Kasumi-1 (cell line): ENCODE measurements around the gene HTRA2.

Experiments used
- DNase-seq, 2 experiments: peaks; one replicate each; lab custom pipeline; 2025; lab: John Stamatoyannopoulos, UW

The HTRA2 gene

GRCh38 chr2:74542978-74543377, 13.2 kb downstream of the HTRA2 start:
- DNase-seq: no peak

GRCh38 chr2:74544634-74545033, 14.9 kb downstream of the HTRA2 start:
- no peak for DNase-seq

- no peak for DNase-seq
These were observed 16.3 kb downstream of the HTRA2 start for GRCh38 chr2:74546004-74546403.

GRCh38 chr2:74548285-74548899, 18.7 kb downstream of the HTRA2 start:
- DNase-seq: no peak

GRCh38 chr2:74548900-74549826, 19.4 kb downstream of the HTRA2 start:
- no peak for DNase-seq

GRCh38 chr2:74550231-74550630, 20.5 kb downstream of the HTRA2 start:
- no peak for DNase-seq

- DNase-seq: no peak
These were observed 21.8 kb downstream of the HTRA2 start for GRCh38 chr2:74551530-74551929.

GRCh38 chr2:74551942-74552913, 22.5 kb downstream of the HTRA2 start:
- no peak for DNase-seq

GRCh38 chr2:74552914-74553811, 23.4 kb downstream of the HTRA2 start:
- DNase-seq: peak; percentile 41 to 59

GRCh38 chr2:74553892-74554819, 24.4 kb downstream of the HTRA2 start, which contains the start of the genes DOK1 and LOXL3:
DOK1 (plus strand) TSS chr2:74554720; CDS start chr2:74554755, 35 bp downstream.
LOXL3 (minus strand) TSS chr2:74553942; CDS start chr2:74552634, 1,308 bp downstream.
- peak; percentile 62 to 65 for DNase-seq

- DNase-seq: peak in 1 of 2 experiments; percentile 32
These were observed 25.2 kb downstream of the HTRA2 start for GRCh38 chr2:74554820-74555531.

- DNase-seq: peak; percentile 39 to 54
These were observed 25.9 kb downstream of the HTRA2 start for GRCh38 chr2:74555610-74556103.

GRCh38 chr2:74556159-74556558, 26.4 kb downstream of the HTRA2 start:
- DNase-seq: peak; percentile 17 to 25

- no peak for DNase-seq
These were observed 27.2 kb downstream of the HTRA2 start for GRCh38 chr2:74556831-74557370.

GRCh38 chr2:74558284-74559230, 28.8 kb downstream of the HTRA2 start:
- peak in 1 of 2 experiments; percentile 24 for DNase-seq

GRCh38 chr2:74559912-74560311, 30.2 kb downstream of the HTRA2 start:
- DNase-seq: no peak

GRCh38 chr2:74560591-74560990, 30.9 kb downstream of the HTRA2 start:
- DNase-seq: no peak
